Fibroblast of pulmonary artery (primary cell): ENCODE data around the gene LCTL.
A peak's percentile ranks its signal among the peaks of the same experiment; 100 is the strongest.

Experiments
- DNase-seq: peaks from one replicate; pipeline ENCODE4 v3.0.0-alpha.2; 2010; ENCODE audit warnings: low read depth
- H3K4me3 ChIP-seq: replicated peaks from 2 replicates; pipeline ENCODE4 v1.5.1; 2011; ENCODE audit warnings: low read depth, mild to moderate bottlenecking, control low read depth, low read length, moderate library complexity
- TF ChIP-seq, protein P1 (sequence below): IDR thresholded peaks from 2 replicates; pipeline ENCODE4 v1.5.1; 2011; ENCODE audit warnings: mild to moderate bottlenecking, control low read depth, low read length, inconsistent platforms; ENCODE audit errors: missing control alignments

The LCTL gene

DNA sequence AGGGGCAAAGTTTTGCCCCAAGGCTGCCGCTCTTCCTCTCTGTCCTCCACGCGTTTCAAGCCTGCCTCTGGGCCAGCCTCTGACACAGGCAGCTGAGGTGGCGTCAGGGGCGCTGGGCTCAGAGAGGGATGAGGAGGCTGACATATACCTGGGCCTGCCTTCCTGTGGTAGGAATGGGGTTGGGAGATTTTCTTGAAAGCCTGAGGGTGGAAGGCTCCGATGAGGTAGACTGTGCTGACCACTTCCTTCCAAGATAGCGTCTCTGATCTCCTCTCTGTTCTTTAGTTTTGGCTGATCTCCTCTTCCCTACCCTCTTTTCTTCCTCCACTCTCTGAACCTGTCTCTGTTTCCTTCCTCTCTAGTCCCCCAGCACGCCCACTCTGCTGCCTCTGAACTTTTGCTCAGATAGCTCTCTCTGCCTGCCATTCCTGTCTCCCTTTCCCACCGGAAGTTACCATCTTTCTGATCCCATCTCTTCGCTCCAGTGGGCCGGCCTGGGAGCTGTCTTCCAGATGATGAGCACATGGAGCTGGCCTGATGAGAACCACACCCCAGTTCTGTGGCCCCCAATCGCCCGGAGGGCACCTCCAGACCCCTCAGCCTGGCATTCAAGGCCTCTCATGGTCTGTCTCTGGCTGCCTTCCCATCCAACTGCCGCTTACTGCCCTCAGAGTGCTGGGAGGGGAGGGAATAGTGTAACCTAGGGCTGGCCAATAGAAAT, 32.5 kb upstream of the LCTL start:
- DNase-seq: no peak
- TF ChIP-seq, protein P1, sequence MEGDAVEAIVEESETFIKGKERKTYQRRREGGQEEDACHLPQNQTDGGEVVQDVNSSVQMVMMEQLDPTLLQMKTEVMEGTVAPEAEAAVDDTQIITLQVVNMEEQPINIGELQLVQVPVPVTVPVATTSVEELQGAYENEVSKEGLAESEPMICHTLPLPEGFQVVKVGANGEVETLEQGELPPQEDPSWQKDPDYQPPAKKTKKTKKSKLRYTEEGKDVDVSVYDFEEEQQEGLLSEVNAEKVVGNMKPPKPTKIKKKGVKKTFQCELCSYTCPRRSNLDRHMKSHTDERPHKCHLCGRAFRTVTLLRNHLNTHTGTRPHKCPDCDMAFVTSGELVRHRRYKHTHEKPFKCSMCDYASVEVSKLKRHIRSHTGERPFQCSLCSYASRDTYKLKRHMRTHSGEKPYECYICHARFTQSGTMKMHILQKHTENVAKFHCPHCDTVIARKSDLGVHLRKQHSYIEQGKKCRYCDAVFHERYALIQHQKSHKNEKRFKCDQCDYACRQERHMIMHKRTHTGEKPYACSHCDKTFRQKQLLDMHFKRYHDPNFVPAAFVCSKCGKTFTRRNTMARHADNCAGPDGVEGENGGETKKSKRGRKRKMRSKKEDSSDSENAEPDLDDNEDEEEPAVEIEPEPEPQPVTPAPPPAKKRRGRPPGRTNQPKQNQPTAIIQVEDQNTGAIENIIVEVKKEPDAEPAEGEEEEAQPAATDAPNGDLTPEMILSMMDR: no peak
- no peak overlapping the region for H3K4me3 ChIP-seq

DNA sequence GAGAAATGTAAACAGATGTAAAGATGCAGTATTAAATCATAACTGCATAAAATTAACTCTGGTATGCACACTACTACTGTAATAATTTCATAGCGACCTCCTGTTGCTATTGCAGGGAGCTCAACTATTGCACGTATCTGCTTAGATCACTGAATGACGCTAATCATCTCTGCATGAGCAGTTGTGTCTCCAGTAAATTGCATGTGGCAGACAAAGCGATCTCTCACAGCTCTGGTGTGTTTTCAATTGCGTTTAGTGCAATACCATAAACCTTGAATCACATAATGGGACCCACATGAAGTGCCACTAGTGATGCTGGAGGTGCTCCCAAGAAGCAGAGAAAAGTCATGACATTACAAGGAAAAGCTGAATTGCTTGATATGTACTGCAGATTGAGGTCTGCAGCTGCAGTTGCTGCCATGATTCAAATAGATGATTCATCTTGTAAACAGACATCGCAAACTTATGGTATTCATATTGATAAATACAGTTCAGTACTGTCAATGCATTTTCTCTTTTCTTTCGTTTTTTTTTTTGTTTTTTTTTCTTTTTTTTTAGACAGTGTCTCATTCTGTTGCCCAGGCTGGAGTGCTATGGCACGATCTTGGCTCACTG, 30.2 kb upstream of the LCTL start:
- H3K4me3 ChIP-seq: no peak overlapping the region

DNA sequence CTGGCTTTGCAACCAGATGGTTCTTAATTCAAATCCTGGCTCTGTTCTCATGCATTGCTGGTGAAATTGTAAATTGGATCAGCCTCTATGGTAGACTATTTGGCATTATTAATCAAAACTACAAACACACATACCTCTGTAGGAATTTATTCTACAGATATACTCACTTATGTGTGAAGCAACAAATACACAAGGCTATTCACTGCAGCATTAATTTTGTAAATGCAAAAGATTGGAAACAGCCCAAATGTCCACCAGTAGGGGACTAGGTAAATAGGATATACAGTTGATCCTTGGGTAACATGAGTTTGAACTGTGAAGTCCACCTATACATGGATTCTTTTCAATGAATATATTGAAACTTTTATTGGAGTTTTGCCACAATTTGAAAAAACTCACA, 29.5 kb upstream of the LCTL start:
- TF ChIP-seq, protein P1: no peak
- no peak for DNase-seq
- no peak overlapping the region for H3K4me3 ChIP-seq

More for the DNA sequence above, 30.2 kb upstream of the LCTL start:
- TF ChIP-seq, protein P1: no peak
- DNase-seq: no peak

DNA sequence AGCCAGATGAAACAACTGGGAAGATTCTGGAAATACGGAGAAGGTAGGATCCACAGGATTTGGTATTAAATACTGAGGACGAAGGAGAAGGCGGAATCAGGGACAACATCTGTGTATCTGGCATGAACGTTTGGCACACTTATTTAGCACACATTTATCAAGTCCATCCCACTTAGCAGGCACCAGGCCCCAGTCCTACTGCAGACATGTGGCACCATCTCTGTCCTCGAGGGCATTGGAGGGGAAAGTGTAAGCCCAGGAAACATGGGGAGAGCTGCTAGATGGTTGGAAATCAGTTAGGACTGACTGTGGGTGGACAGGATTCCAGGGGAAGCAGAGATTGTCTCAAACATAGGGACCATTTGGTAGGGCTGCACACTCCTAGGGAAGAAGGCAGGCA, 29.0 kb upstream of the LCTL start:
- DNase-seq: no peak
- TF ChIP-seq, protein P1: no peak

DNA sequence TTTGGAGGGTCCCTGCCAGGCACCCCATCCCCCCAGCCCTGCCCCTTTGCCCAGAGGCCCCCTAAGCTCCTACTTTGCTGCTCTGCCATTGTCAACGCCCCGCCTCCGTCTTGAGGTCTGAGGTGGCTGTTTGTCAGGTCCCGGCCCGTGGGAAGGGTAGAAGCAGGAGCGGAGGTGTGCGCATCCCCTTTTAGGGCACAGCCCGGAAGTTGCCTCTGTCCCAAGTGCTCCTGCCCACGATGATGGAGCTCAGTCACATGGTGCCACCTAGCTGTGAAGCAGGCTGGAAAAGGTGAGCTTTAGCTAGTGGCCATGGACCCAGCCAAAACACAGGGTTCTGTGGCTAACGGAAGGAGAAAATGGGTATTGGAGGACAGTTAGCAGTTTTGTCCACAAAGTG, 28.5 kb upstream of the LCTL start:
- no peak for DNase-seq
- H3K4me3 ChIP-seq: no peak overlapping the region
- TF ChIP-seq, protein P1: no peak

More for the DNA sequence above, 29.0 kb upstream of the LCTL start:
- no peak overlapping the region for H3K4me3 ChIP-seq

DNA sequence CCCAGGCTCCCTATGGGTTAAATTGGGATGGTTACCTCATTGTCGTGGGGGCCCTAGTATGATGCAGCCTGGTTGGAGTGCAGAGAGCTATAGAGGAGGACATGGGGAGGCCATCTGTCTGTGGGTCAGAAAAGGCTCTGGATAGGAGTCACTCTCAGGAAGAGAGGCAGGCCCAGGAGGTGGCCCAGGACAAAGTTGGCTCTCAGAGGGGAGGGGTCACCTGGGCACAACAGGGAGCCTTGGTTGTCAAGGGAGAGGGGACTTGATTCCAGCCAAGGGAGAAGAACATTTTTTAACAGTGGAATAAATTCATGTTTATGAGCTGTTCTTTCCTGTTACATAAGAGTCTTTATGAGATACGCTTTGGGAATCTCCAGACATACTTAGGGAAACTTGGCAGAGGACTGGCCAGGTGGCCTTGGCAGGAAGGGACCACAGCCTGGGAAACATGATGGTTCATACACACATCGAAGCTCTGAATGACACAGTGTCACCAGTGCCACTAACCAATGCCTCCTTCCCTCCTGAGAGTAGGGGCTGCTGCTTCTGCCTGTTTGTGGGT, 27.5 kb upstream of the LCTL start:
- H3K4me3 ChIP-seq: no peak overlapping the region
- TF ChIP-seq, protein P1: no peak

More for the DNA sequence above, 27.5 kb upstream of the LCTL start:
- DNase-seq: peak; percentile 57
